ENCODE measurements around the gene HEPACAM. TPM values are rescaled to one million over a fixed set of nuclear protein-coding genes. Genes with fewer than 3 reads are reported as not detected.
"Not testable (repeated sequence)": the region's sequence is repeated elsewhere in the genome, so short reads cannot be mapped to it uniquely, and the experiment has no call there.

The HEPACAM gene
- total RNA-seq, 6 experiments from 2014 or later, result 0.31 TPM; not detected in 5

DNA sequence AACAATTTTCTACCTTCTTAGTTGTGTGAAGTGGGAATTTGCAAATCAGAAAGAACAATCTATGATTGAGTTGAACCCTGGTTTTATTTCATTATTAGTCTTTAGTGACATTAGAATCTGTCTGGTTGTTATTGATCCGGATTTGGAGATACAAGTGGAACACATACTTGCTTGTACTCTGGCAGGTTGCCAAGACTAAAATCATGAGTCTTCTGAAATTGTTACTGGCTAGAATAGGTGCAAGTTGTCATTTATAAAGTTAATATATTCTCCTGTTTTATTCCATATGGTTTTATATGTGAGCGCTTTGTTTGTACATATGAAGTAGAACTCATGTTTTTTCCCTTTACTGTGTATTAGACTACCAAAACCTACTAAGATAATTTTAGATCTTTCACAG lies 41.2 kb upstream of the HEPACAM start:
- DNase-seq, result no peak

GRCh38 chr11:124976531-124976930 lies 40.7 kb upstream of the HEPACAM start:
- Mint-ChIP-seq H3K36me3 (ENCODE audit: low read depth) (peaks cover 36% of the 10 kb centered on the region), H3K9me3 (peaks cover 12% of the 10 kb centered on the region; the same call in 1 of the 2 replicates), H3K4me3 (no peak overlapping the region), H3K27me3 (ENCODE audit: insufficient read depth) (no peaks in the 10 kb centered on the region), H3K4me1 (ENCODE audit: low read depth) (no peaks in the 10 kb centered on the region), H3K27ac (no peak overlapping the region)
- DNase-seq, result no peak
- TF ChIP-seq CTCF (IDR thresholded peaks at IDR 0.05), result no peak

More for the DNA sequence above, 41.2 kb upstream of the HEPACAM start:
- H3K27ac Mint-ChIP-seq, result no peak overlapping the region
- no peaks in the 10 kb centered on the region for H3K27me3 Mint-ChIP-seq (ENCODE audit: insufficient read depth)
- no peaks in the 10 kb centered on the region for H3K4me1 Mint-ChIP-seq (ENCODE audit: low read depth)
- peaks cover 40% of the 10 kb centered on the region for H3K36me3 Mint-ChIP-seq (ENCODE audit: low read depth)
- H3K4me3 Mint-ChIP-seq, result no peak overlapping the region
- peaks cover 15% of the 10 kb centered on the region; the same call in 1 of the 2 replicates for H3K9me3 Mint-ChIP-seq
- TF ChIP-seq CTCF (IDR thresholded peaks at IDR 0.05), result no peak

GRCh38 chr11:124971810-124972209 lies 36.0 kb upstream of the HEPACAM start:
- TF ChIP-seq CTCF (IDR thresholded peaks at IDR 0.05), result no peak
- Mint-ChIP-seq H3K27ac (no peak overlapping the region), H3K9me3 (no peaks in the 10 kb centered on the region), H3K36me3 (ENCODE audit: low read depth) (no peaks in the 10 kb centered on the region), H3K4me3 (no peak overlapping the region), H3K27me3 (ENCODE audit: insufficient read depth) (no peaks in the 10 kb centered on the region; the same call in 1 of the 2 replicates), H3K4me1 (ENCODE audit: low read depth) (no peaks in the 10 kb centered on the region)
- DNase-seq, result no peak

DNA sequence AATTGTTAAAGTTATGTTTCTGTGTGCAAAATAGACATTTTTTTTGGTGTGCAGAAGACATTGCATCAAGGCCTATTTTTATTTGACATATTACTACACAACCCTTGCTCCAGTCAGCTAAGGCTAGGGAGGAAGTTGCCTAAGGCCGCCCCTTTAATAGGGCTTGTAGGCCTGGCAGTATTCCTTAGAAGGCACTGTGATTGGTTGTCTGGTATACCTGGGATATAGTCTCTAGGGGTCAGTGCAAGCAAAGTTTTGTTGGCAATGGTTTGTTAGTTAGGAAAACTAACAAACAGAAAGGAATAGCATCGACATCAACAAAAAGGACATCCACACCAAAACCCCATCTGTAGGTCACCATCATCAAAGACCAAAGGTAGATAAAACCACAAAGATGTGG lies 35.1 kb upstream of the HEPACAM start:
- Mint-ChIP-seq H3K4me3 (no peak overlapping the region), H3K9me3 (no peaks in the 10 kb centered on the region), H3K27ac (no peak overlapping the region), H3K4me1 (ENCODE audit: low read depth) (no peaks in the 10 kb centered on the region), H3K27me3 (ENCODE audit: insufficient read depth) (no peaks in the 10 kb centered on the region; the same call in 1 of the 2 replicates), H3K36me3 (ENCODE audit: low read depth) (no peaks in the 10 kb centered on the region)
- DNase-seq, result peak; percentile 43
- peak; percentile 47 for TF ChIP-seq CTCF (IDR thresholded peaks at IDR 0.05)

- not testable (repeated sequence) for H3K9me3 Mint-ChIP-seq; H3K4me3 Mint-ChIP-seq; H3K27me3 Mint-ChIP-seq (ENCODE audit: insufficient read depth); DNase-seq; H3K4me1 Mint-ChIP-seq (ENCODE audit: low read depth); H3K27ac Mint-ChIP-seq; H3K36me3 Mint-ChIP-seq (ENCODE audit: low read depth)
Observed at GRCh38 chr11:124968197-124968596, 32.4 kb upstream of the HEPACAM start.

- DNase-seq, result peak; percentile 79
- Mint-ChIP-seq H3K4me3 (no peak overlapping the region), H3K9me3 (no peaks in the 10 kb centered on the region), H3K36me3 (ENCODE audit: low read depth) (peaks cover 7% of the 10 kb centered on the region), H3K27me3 (ENCODE audit: insufficient read depth) (no peaks in the 10 kb centered on the region), H3K4me1 (ENCODE audit: low read depth) (no peaks in the 10 kb centered on the region), H3K27ac (no peak overlapping the region)
- peak; percentile 87 for TF ChIP-seq CTCF (IDR thresholded peaks at IDR 0.05)
Observed at GRCh38 chr11:124961972-124962609, 26.2 kb upstream of the HEPACAM start.
